Ishikawa (cell line): Measurements from ENCODE around the gene IRF2BPL.
A peak's percentile ranks its signal among the peaks of the same experiment; 100 is the strongest.

ENCODE experiments used
- CEBPB ChIP-seq: IDR thresholded peaks from 2 replicates; pipeline ENCODE4 v1.6.1; 2012
- CREB1 ChIP-seq: IDR thresholded peaks from 2 replicates; pipeline ENCODE4 v1.6.1; 2012; ENCODE audit warnings: low read depth
- EGR1 ChIP-seq: IDR thresholded peaks from 2 replicates; pipeline ENCODE4 v1.6.1; 2012
- EP300 ChIP-seq: IDR thresholded peaks from 2 replicates; pipeline ENCODE4 v1.6.1; 2012; ENCODE audit warnings: borderline replicate concordance
- FOXM1 ChIP-seq: IDR thresholded peaks from 2 replicates; pipeline ENCODE4 v1.6.1; 2012; ENCODE audit warnings: low read depth, borderline replicate concordance
- MAX ChIP-seq: IDR thresholded peaks from 2 replicates; pipeline ENCODE4 v1.6.1; 2012
- NFIC ChIP-seq: IDR thresholded peaks from 2 replicates; pipeline ENCODE4 v1.6.1; 2012
- RAD21 ChIP-seq: IDR thresholded peaks from 2 replicates; pipeline ENCODE4 v1.6.1; 2012; ENCODE audit warnings: low read depth
- REST ChIP-seq: IDR thresholded peaks from 2 replicates; pipeline ENCODE4 v1.6.1; 2012; ENCODE audit warnings: low read depth, mild to moderate bottlenecking
- TAF1 ChIP-seq: IDR thresholded peaks from 2 replicates; pipeline ENCODE4 v1.6.1; 2012; ENCODE audit warnings: low read depth, mild to moderate bottlenecking
- TCF12 ChIP-seq: IDR thresholded peaks from 2 replicates; pipeline ENCODE4 v1.6.1; 2012; ENCODE audit warnings: low read depth
- TEAD4 ChIP-seq: IDR thresholded peaks from 2 replicates; pipeline ENCODE4 v1.6.1; 2012
- USF1 ChIP-seq: IDR thresholded peaks from 2 replicates; pipeline ENCODE4 v1.6.1; 2012
- YY1 ChIP-seq: IDR thresholded peaks from 2 replicates; pipeline ENCODE4 v1.6.1; 2012; ENCODE audit warnings: low read depth
- ZBTB7A ChIP-seq: IDR thresholded peaks from 2 replicates; pipeline ENCODE4 v1.6.1; 2012; ENCODE audit warnings: low read depth

Gene IRF2BPL

GRCh38 chr14:77041881-77042545, 13.5 kb upstream of the IRF2BPL start:
- TF ChIP-seq YY1: no peak
- no peak for TF ChIP-seq REST
- no peak for TF ChIP-seq RAD21
- no peak for TF ChIP-seq EP300
- TF ChIP-seq USF1: no peak
- no peak for TF ChIP-seq EGR1
- TF ChIP-seq CEBPB: no peak
- TF ChIP-seq CREB1: no peak
- no peak for TF ChIP-seq ZBTB7A
- no peak for TF ChIP-seq NFIC
- no peak for TF ChIP-seq TEAD4
- TF ChIP-seq TAF1: no peak

- TF ChIP-seq EGR1 (no peak), MAX (peak; percentile 3; the same call in 1 of the 2 replicates), ZBTB7A (0 out of 2 replicates have a peak, but pooled peaks have one; percentile 21), TCF12 (no peak)
Observed at GRCh38 chr14:77040741-77041653, 12.5 kb upstream of the IRF2BPL start.

- TF ChIP-seq NFIC: peak; percentile 97
- TF ChIP-seq TAF1: peak; percentile 56; the same call in 1 of the 2 replicates
- TF ChIP-seq MAX: peak; percentile 66; the same call in 1 of the 2 replicates
- no peak for TF ChIP-seq CREB1
- peak; percentile 61 for TF ChIP-seq FOXM1
- peak; percentile 77 for TF ChIP-seq CEBPB
- TF ChIP-seq YY1: no peak; the same call in 1 of the 2 replicates
- TF ChIP-seq USF1: peak; percentile 53
- TF ChIP-seq TCF12: peak; percentile 84
- peak; percentile 83 for TF ChIP-seq EP300
- TF ChIP-seq RAD21: no peak; the same call in 1 of the 2 replicates
Observed at GRCh38 chr14:77040059-77040740, 11.7 kb upstream of the IRF2BPL start.

GRCh38 chr14:77039285-77040058, 11.0 kb upstream of the IRF2BPL start:
- TF ChIP-seq TCF12: peak; percentile 69; the same call in 1 of the 2 replicates
- TF ChIP-seq TEAD4: peak; percentile 53; the same call in 1 of the 2 replicates
- no peak for TF ChIP-seq ZBTB7A
- no peak for TF ChIP-seq USF1
- TF ChIP-seq EP300: peak; percentile 70
- TF ChIP-seq CREB1: no peak
- peak; percentile 81 for TF ChIP-seq NFIC
- TF ChIP-seq TAF1: no peak
- 0 out of 2 replicates have a peak, but pooled peaks have one; percentile 4 for TF ChIP-seq CEBPB
- no peak for TF ChIP-seq REST
